A172 (cell line): ENCODE results near the gene IL1R2. TPM values are rescaled to one million over a fixed set of nuclear protein-coding genes. Genes with fewer than 3 reads are reported as not detected.

ENCODE experiments used
- DNase-seq: peaks from one replicate; pipeline ENCODE4 v3.0.0-alpha.2; 2015; ENCODE audit warnings: low spot score
- total RNA-seq: library from RNA; depleted of rRNA; stranded (reverse); fragments of >200 nt; shearing (Covaris generic); gene quantifications from 2 replicates; pipeline ENCODE4 v1.2.3, GENCODE V29; 2014

Gene IL1R2
- total RNA-seq, 1 experiment from 2014 or later: not detected

GRCh38 chr2:102021779-102022178 lies 30.0 kb downstream of the IL1R2 start:
- DNase-seq: no peak

GRCh38 chr2:102022884-102023539 lies 31.3 kb downstream of the IL1R2 start:
- DNase-seq: no peak

- DNase-seq: no peak
These were observed 32.6 kb downstream of the IL1R2 start for GRCh38 chr2:102024410-102024809.

GRCh38 chr2:102025016-102025501 lies 33.3 kb downstream of the IL1R2 start:
- no peak for DNase-seq

GRCh38 chr2:102025583-102026267 lies 34.0 kb downstream of the IL1R2 start:
- DNase-seq: no peak

- DNase-seq: peak; percentile 53
These were observed 35.5 kb downstream of the IL1R2 start for GRCh38 chr2:102027036-102027980.

GRCh38 chr2:102028470-102028869 lies 36.7 kb downstream of the IL1R2 start:
- no peak for DNase-seq

GRCh38 chr2:102029405-102029804 lies 37.6 kb downstream of the IL1R2 start:
- no peak for DNase-seq

DNA sequence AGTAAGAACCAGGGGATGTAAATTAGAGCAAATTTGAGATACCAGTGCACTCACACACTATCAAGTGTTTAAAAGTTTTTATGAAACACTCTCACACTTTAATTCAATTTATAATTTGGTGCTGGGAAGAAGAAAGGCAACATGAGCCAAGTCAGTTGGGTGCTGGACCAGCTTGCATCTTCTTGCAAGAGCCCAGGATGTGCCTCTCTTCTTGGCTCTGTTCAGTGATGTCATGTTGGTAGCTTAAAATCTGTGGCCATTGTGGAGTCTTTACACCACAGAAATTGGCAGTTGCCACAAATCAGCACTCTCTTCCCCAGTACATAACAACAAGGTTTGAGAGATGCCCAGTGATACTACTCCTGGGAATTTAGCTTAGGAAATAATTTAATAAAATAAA lies 38.2 kb downstream of the IL1R2 start:
- no peak for DNase-seq

DNA sequence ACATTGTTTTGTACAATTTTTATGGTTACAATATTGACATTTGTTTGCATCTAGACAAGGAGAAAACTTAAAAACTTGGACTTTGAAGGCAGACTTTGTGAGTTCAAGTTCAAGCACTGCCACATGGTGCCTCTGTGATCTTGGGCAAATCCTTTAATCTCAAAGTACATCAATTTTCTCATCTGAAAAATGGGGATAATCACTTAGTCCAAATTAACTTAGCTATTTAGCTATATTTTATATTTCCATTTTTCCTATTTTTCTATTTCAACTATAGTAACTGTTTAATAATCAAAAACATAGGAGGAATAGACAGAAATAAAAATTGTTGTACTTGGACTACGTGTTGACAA lies 38.7 kb downstream of the IL1R2 start:
- no peak for DNase-seq

- no peak for DNase-seq
These were observed 39.2 kb downstream of the IL1R2 start for GRCh38 chr2:102030855-102031527.

- DNase-seq: no peak
These were observed 40.7 kb downstream of the IL1R2 start for GRCh38 chr2:102032368-102033030.

DNA sequence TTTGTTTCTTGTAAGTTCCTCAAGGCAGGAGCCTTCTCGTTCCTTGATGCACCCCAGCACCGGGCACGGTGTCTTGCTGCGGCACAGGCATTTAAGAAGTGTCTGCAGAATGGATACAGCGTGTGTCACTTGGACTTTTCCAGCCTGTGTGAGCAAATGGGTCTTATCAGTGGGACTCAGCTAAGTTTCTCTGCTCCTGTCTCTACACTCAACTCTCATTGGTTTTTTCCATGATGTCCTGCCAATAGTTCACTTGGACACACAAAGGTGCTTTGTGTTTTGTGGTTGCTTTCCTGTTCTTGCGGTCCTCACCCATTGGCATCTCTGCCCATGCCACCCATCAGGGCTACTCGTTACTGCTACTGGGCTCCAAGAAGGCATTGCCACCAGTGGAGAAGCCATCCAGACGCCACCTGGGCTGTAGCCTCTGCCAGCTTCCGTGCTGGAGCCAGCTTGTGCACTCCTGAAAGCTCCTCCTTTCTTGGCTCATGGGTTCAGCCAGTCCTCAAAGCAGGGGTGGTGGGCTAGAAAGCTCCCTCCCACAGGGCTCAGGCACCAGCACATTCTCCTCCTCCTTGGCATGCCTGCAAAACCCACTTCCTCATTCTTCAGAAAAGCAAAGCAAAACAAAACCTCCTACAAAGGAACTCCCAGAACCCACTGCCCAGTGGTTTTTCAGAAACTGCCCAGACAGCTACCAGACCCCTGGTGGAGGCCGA lies 41.4 kb downstream of the IL1R2 start:
- DNase-seq: peak; percentile 60

DNA sequence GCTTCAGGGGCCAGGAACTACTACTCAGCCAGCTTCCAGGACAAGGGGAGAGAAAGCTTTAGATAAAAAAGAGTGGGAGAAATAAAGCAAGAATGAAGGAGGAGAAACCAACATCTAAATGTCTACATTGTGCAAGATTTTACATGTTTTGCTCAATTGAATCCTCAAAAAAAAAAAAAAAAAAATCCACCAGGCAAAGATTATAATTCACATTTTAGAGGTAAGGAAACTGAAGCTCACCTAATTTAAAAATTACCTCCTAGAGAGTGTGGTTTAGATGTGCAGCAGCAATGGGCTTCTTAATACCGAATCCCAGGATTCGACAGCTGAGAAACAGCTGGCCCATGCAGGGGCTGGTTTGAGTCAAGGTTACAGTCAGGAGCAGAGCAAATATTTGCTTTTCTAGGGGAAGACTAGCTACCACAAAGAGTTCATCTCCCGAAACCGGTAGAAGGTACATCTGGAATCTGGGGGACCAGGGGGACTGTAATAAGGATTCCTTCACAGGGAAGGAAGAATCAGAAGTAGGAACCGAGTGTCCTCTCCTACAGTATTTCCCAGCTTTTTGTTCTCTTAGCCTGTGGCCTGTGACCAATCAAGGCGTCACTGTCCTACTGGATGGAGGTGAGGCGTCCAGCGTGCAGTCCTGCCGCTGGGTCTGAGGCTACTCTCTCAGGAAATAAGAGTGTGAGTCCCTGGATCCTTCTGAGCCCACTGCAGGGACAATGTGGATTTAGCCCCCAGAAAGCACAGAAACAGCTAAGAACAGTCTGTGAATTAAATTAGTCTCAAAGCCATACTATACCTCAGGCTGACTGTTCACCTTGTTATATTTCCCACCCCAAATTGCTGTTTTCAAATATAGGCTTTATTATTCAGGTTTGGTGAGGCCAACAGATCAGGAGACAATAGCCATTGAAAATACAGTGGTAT lies 42.3 kb downstream of the IL1R2 start:
- no peak for DNase-seq

DNA sequence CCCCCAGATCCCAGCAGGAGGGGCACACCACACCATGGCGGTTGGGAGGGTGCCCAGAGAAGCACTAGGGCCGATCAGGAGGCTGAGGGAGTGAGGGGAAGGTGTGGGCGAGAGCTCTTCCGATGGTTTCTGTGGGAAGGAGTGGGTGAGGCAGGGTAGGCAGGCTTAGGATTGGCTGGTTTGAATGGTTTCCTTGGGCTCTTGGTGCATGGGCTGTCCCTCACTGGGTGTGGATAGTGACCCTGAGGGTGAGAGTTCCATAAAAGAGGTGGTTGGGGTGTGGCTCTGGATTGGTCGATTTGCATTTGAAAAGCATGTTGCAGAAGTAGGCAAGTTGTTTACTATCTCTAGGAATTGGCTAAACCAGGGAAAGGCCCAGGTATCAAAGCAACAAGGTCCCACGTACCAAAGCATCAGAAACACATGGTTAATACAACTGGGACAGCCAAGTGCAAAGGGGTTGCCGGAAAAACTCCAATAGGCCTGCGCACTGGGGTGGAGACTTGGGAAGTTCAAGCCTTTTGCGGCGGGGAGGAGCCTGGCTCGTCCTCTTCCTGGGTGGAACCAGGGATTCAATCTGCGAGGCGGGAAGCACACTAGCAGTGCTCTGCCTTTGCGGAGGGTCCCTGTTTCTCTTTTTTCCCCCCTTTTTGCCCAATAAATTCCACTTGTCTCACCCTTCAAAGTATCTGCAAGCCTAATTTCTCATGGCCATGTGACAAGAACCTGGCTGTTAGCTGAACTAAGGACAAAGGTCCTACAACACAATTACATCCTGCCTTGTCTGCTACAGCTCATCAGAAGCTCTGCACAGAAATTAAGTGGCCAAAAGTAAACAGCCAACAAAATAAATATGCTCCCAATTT lies 43.2 kb downstream of the IL1R2 start:
- DNase-seq: no peak

DNA sequence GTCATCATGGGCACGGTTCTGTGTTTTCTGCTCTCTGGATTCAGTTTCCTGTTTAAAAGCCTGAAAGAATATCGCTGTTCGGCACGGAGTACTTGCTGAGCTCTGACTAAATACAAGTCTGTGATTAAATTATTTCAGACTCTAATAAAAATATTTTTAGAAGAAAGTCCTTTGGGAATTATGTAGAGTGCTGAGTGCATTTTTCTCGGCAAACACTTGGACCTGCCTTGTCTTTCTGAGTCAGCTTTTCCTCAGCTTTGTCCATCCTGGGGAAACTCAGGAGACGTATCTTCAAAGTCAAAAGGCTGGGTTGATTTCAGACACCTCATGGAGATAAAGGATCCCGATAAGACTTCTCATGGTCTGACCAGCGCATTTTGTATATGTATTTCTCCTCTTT lies 45.9 kb downstream of the IL1R2 start:
- no peak for DNase-seq

GRCh38 chr2:102040229-102040628 lies 48.5 kb downstream of the IL1R2 start:
- no peak for DNase-seq

GRCh38 chr2:102041351-102041750 lies 49.6 kb downstream of the IL1R2 start:
- DNase-seq: no peak
